ENCODE data around the gene COL4A2. TPM values are rescaled to one million over a fixed set of nuclear protein-coding genes. Genes with fewer than 3 reads are reported as not detected.
A peak's percentile ranks its signal among the peaks of the same experiment; 100 is the strongest.

COL4A2 gene
- polyA plus RNA-seq, 2 of the 4 experiments (the other 2 are of a cell fraction): 46.9 to 119 TPM

GRCh38 chr13:110305949-110306339 is 1.1 kb upstream of the COL4A2 start:
- WGBS (ENCODE audit: missing lambda C conversion rate): 63% methylated on average over 6 of the region's 6 CpGs
- no peaks in the 10 kb centered on the region for H3K9me3 ChIP-seq
- H3K4me1 ChIP-seq: peaks cover 49% of the 10 kb centered on the region
- ATAC-seq (no peak), DNase-seq (ENCODE audit: low read depth in 1 of 2, low spot score in 1 of 2) (no peak), FAIRE-seq (no peak)
- POLR2A ChIA-PET: interaction anchor here (1.1 to 2.9 kb wide), 4 partner anchors 18 to 106 kb away, joined by 3 to 15 read pairs (median 6); no protein-coding TSS in a partner anchor
- TF ChIP-seq CBX2 (IDR thresholded peaks at IDR 0.05; ENCODE audit: borderline replicate concordance, low read depth): no peak
- TF ChIP-seq, protein P1, sequence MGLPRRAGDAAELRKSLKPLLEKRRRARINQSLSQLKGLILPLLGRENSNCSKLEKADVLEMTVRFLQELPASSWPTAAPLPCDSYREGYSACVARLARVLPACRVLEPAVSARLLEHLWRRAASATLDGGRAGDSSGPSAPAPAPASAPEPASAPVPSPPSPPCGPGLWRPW (IDR thresholded peaks at IDR 0.05): no peak
- no peak for TF ChIP-seq NR3C1 (IDR thresholded peaks at IDR 0.05)
- no peak for TF ChIP-seq ZSCAN20 (CRISPR knock-in tag; IDR thresholded peaks at IDR 0.05)
- TF ChIP-seq NFE2L2 (conservative IDR thresholded peaks at IDR 0.05; ENCODE audit: low read length): no peak
- no peak for TF ChIP-seq PBX3 (IDR thresholded peaks at IDR 0.05)
- TF ChIP-seq, protein P2, sequence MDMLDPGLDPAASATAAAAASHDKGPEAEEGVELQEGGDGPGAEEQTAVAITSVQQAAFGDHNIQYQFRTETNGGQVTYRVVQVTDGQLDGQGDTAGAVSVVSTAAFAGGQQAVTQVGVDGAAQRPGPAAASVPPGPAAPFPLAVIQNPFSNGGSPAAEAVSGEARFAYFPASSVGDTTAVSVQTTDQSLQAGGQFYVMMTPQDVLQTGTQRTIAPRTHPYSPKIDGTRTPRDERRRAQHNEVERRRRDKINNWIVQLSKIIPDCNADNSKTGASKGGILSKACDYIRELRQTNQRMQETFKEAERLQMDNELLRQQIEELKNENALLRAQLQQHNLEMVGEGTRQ (IDR thresholded peaks at IDR 0.05): no peak
- no peak for TF ChIP-seq EHMT2 (IDR thresholded peaks at IDR 0.05; ENCODE audit: low read depth)
- TF ChIP-seq POLR2A (IDR thresholded peaks at IDR 0.05; ENCODE audit: low read length): no peak
- TF ChIP-seq, protein P3, sequence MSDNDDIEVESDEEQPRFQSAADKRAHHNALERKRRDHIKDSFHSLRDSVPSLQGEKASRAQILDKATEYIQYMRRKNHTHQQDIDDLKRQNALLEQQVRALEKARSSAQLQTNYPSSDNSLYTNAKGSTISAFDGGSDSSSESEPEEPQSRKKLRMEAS (IDR thresholded peaks at IDR 0.05): no peak
- TF ChIP-seq, protein P4, sequence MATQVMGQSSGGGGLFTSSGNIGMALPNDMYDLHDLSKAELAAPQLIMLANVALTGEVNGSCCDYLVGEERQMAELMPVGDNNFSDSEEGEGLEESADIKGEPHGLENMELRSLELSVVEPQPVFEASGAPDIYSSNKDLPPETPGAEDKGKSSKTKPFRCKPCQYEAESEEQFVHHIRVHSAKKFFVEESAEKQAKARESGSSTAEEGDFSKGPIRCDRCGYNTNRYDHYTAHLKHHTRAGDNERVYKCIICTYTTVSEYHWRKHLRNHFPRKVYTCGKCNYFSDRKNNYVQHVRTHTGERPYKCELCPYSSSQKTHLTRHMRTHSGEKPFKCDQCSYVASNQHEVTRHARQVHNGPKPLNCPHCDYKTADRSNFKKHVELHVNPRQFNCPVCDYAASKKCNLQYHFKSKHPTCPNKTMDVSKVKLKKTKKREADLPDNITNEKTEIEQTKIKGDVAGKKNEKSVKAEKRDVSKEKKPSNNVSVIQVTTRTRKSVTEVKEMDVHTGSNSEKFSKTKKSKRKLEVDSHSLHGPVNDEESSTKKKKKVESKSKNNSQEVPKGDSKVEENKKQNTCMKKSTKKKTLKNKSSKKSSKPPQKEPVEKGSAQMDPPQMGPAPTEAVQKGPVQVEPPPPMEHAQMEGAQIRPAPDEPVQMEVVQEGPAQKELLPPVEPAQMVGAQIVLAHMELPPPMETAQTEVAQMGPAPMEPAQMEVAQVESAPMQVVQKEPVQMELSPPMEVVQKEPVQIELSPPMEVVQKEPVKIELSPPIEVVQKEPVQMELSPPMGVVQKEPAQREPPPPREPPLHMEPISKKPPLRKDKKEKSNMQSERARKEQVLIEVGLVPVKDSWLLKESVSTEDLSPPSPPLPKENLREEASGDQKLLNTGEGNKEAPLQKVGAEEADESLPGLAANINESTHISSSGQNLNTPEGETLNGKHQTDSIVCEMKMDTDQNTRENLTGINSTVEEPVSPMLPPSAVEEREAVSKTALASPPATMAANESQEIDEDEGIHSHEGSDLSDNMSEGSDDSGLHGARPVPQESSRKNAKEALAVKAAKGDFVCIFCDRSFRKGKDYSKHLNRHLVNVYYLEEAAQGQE (IDR thresholded peaks at IDR 0.05): no peak
- no peak for TF ChIP-seq RCOR1 (IDR thresholded peaks at IDR 0.05; ENCODE audit: low read depth, low read length)
- TF ChIP-seq RARB (CRISPR knock-in tag; IDR thresholded peaks at IDR 0.05): no peak
- peak overlapping the region; percentile 92 for H3K4me3 ChIP-seq
- H3K4me2 ChIP-seq: peak overlapping the region; percentile 78
- CTCF ChIA-PET: interaction anchor here (1.0 to 2.5 kb wide), 8 partner anchors 9 to 106 kb away, joined by 3 to 8 read pairs (median 3); no protein-coding TSS in a partner anchor
- H3K27ac ChIP-seq: peak overlapping the region; percentile 93 to 97

DNA sequence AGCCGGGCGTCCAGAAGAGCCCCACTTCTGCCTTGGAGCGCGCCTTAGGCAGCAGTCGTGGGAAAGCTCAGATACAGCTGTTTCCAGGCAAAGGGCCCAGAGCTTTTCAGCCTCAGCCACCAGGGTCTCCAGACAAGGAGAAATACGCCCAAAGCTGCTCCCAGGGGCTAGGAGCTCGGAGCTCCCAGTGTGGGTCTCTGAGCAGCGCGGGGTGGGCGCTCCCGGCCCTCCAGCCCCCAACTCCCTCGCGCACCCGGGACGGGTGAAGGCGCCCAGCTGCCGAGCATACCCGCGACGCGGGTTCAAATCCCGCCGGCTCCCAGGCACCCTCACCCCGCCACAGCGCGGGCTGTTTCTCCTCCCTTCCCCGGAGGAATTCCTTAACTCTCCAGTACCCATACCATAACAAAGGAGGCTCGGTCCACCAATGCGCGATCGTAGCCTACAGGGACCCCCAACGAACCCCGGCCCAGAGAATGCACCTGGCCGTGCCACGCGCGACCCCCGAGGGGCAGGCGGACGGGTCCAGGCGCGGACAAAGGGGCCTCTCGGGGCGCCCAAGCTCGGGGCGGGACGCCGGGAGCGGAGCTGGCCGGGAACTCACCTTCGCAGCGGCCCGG is 634 bp upstream of the COL4A2 start:
- POLR2A ChIA-PET: interaction anchor here (0.6 to 2.9 kb wide), 7 partner anchors 9 to 113 kb away, joined by 3 to 15 read pairs (median 5); no protein-coding TSS in a partner anchor
- WGBS (ENCODE audit: missing lambda C conversion rate): 40% methylated on average over 12 of the region's 53 CpGs
- H3K27ac ChIP-seq: peak overlapping the region; percentile 93 to 97
- H3K4me3 ChIP-seq: peak overlapping the region; percentile 92
- ATAC-seq: peak; percentile 34 to 35; a peak in 5 of 6 replicates
- peak overlapping the region; percentile 78 for H3K4me2 ChIP-seq
- FAIRE-seq: no peak
- TF ChIP-seq, protein P5, sequence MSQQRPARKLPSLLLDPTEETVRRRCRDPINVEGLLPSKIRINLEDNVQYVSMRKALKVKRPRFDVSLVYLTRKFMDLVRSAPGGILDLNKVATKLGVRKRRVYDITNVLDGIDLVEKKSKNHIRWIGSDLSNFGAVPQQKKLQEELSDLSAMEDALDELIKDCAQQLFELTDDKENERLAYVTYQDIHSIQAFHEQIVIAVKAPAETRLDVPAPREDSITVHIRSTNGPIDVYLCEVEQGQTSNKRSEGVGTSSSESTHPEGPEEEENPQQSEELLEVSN (IDR thresholded peaks at IDR 0.05; ENCODE audit: borderline replicate concordance, low read depth): 0 out of 2 replicates have a peak, but pooled peaks have one; percentile 29
- 0 out of 2 replicates have a peak, but pooled peaks have one; percentile 59 for TF ChIP-seq RNF2 (IDR thresholded peaks at IDR 0.05; ENCODE audit: borderline replicate concordance, low read depth)
- TF ChIP-seq JUNB (IDR thresholded peaks at IDR 0.05): no peak
- H3K4me1 ChIP-seq: peaks cover 54% of the 10 kb centered on the region
- DNase-seq (ENCODE audit: low read depth in 1 of 2, low spot score in 1 of 2): no peak
- no peaks in the 10 kb centered on the region for H3K9me3 ChIP-seq
- CTCF ChIA-PET: interaction anchor here (1.0 to 2.5 kb wide), 8 partner anchors 10 to 106 kb away, joined by 3 to 8 read pairs (median 3); no protein-coding TSS in a partner anchor
